GM12801 (cell line): Measurements from ENCODE around the gene CT47C1.

ENCODE experiments used
- CTCF ChIP-seq: IDR thresholded peaks from one replicate; pipeline ENCODE4 v1.5.1; 2011; ENCODE audit warnings: control low read depth; ENCODE audit not compliant: insufficient read length; ENCODE audit errors: extremely low read depth

The CT47C1 gene

GRCh38 chrX:119101168-119101567 is 28.4 kb downstream of the CT47C1 start:
- no peak for TF ChIP-seq CTCF

GRCh38 chrX:119105826-119106225 is 33.0 kb downstream of the CT47C1 start:
- no peak for TF ChIP-seq CTCF

- no peak for TF ChIP-seq CTCF
Observed at GRCh38 chrX:119107206-119107605, 34.4 kb downstream of the CT47C1 start.

- TF ChIP-seq CTCF: no peak
Observed at GRCh38 chrX:119118780-119119395, 46.1 kb downstream of the CT47C1 start.

- TF ChIP-seq CTCF: no peak
Observed at GRCh38 chrX:119121341-119121740, 48.5 kb downstream of the CT47C1 start.
